Subcutaneous abdominal adipose tissue (tissue), 5 donors: Measurements from ENCODE around the gene CD300LF.

Experiments used
- H3K27ac ChIP-seq: one replicate; pipeline ENCODE4 v1.7.0; 2013; ENCODE audit warnings: low read depth, mild to moderate bottlenecking, inconsistent platforms, low read length, moderate library complexity
- H3K27me3 ChIP-seq, 5 donors: one replicate each; pipeline ENCODE4 v1.7.0; 2013; ENCODE audit warnings: low read length in 5 of 5, inconsistent platforms in 1 of 5; ENCODE audit not compliant: control insufficient read depth in 5 of 5, insufficient read depth in 4 of 5
- H3K36me3 ChIP-seq, 5 donors: one replicate each; pipeline ENCODE4 v1.7.0; 2013; ENCODE audit warnings: low read length in 5 of 5; ENCODE audit not compliant: control insufficient read depth in 5 of 5, insufficient read depth in 5 of 5
- H3K4me1 ChIP-seq, 5 donors: one replicate each; pipeline ENCODE4 v1.7.0; 2013; ENCODE audit warnings: low read length in 5 of 5, mild to moderate bottlenecking in 3 of 5, moderate library complexity in 1 of 5; ENCODE audit not compliant: control insufficient read depth in 5 of 5, insufficient read depth in 5 of 5
- H3K4me3 ChIP-seq, 5 donors: one replicate each; pipeline ENCODE4 v1.7.0; 2013; ENCODE audit warnings: low read length in 5 of 5, low read depth in 1 of 5
- H3K9ac ChIP-seq, 5 donors: one replicate each; pipeline ENCODE4 v1.7.0; 2013; ENCODE audit warnings: low read length in 5 of 5, mild to moderate bottlenecking in 4 of 5, moderate library complexity in 3 of 5
- H3K9me3 ChIP-seq, 5 donors: one replicate each; pipeline ENCODE4 v1.7.0; 2013; ENCODE audit warnings: low read length in 5 of 5; ENCODE audit not compliant: control insufficient read depth in 5 of 5
- donor health status: healthy.
- donor health status: healthy.
- donor health status: healthy.
- donor health status: healthy.
- donor health status: healthy.

Gene CD300LF

DNA sequence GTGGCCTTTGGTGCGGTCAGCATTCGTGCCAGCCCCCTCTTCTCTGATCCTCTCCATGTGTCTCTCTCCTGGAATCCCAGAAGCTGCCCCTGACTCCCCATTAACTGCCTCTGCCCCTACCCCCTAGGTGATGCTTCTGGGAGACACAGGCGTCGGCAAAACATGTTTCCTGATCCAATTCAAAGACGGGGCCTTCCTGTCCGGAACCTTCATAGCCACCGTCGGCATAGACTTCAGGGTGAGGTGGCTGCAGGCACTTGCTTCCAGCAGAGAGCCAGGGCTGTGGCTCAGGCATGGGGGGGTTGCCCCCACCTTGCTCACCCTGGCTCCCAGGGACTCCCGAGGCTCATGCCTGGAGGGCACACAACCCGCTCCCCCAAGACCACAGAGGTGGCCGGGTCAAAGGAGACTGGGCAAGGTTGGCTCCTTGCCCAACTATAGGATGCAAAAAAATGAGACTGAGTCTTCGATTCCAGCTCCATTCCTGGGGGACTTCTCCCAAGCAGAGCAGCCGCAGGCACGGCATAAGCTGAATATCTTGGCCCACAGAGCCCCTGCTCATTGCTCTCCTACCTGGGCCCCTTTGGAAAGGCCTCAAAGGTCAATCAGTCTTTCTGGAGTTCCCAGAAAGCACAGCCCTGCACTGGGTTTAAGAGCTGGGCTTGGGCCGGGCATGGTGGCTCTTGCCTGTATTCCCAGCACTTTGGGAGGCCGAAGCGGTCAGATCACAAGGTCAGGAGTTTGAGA lies 28.1 kb upstream of the CD300LF start:
- H3K27ac ChIP-seq = no peak overlapping the region

GRCh38 chr17:74740173-74740572 lies 27.4 kb upstream of the CD300LF start:
- H3K36me3 ChIP-seq = no peaks in the 10 kb centered on the region
- H3K27me3 ChIP-seq = peaks cover 28 to 42% (median 33%) of the 10 kb centered on the region in 5 donors
- H3K27ac ChIP-seq = no peak overlapping the region
- H3K9me3 ChIP-seq = no peaks in the 10 kb centered on the region
- H3K9ac ChIP-seq = no peak overlapping the region
- peaks cover 3 to 49% (median 39%) of the 10 kb centered on the region in 5 donors for H3K4me1 ChIP-seq
- no peak overlapping the region for H3K4me3 ChIP-seq

More for the DNA sequence above, 28.1 kb upstream of the CD300LF start:
- Histone ChIP-seq H3K4me3 (no peak overlapping the region), H3K27me3 (peaks cover 28 to 42% (median 33%) of the 10 kb centered on the region in 5 donors), H3K4me1 (peaks cover 3 to 54% (median 41%) of the 10 kb centered on the region in 5 donors), H3K36me3 (no peaks in the 10 kb centered on the region), H3K9ac (no peak overlapping the region), H3K9me3 (no peaks in the 10 kb centered on the region)

DNA sequence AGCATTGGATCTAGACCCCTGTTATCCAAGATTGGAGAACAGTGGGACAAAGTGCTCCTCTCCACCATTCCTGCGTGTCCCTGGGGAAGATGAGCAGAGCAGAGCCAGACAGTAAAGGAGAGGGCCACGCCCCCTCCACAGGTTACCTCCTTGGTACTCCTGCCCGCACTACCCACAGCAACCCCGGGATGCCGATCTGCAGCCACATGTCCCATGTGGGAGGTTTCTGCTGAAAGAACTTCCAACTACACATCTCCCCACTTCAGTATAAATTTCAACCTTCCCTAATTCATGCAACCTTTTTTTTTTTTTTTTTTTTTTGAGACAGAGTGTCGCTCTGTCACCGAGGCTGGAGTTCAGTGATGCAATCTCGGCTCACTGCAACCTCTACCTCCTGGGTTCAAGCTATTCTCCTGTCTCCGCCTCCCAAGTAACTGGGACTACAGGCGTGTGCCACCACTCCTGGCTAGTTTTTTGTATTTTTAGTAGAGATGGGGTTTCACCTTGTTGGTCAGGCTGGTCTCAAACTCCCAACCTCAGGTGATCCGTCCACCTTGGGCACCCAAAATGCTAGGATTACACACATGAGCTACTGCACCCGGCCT lies 26.6 kb upstream of the CD300LF start:
- H3K27ac ChIP-seq = no peak overlapping the region
- H3K27me3 ChIP-seq = peaks cover 28 to 42% (median 33%) of the 10 kb centered on the region in 5 donors
- no peaks in the 10 kb centered on the region for H3K9me3 ChIP-seq
- H3K4me1 ChIP-seq = peaks cover 3 to 41% (median 31%) of the 10 kb centered on the region in 5 donors
- H3K4me3 ChIP-seq = no peak overlapping the region
- H3K36me3 ChIP-seq = no peaks in the 10 kb centered on the region
- no peak overlapping the region for H3K9ac ChIP-seq

DNA sequence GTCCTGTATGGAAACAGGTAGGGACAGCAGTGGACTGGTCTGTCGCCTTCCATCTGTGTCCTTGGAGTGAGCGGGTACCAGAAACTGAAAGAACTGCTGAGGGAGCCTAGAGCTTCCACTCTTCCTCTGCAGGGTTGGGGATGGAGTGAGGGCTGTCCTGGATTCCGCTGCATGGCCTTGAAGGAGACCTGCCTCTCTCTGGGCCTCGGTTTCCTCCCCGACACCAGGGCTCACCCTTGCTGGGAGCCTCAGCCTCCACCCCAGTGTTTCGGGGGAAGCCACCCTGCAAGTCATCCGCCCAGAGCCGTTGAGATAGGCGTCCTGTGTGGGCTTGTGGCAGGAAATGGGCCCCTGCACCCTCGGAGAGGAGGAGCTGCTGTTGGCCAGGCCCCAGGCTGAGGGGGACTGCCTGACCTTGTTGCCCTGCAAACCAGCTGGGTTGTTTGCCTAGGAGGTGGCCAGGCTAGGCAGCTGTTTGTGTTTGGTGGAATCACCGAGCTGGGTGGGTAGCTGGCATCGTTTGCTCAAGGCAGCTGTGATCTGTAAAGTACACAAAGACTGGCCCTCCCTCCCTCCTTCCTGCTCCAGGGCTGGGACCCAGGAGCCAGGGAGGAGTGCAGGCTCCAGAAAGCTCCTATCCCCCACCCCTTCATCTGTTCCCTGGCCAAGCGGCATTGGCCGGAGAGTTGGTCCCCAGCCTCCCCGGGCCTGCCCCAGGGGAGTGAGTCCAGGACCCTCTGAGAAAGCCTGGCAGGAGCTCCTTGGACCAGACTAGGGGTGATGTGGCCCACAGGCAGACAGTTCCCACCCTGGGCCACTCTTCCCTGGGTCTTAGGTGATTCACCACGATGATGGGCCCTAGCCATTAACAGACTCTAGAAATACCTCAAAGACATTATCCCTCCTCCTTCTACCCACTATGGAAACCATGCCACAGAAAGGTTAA lies 25.6 kb upstream of the CD300LF start:
- Histone ChIP-seq H3K4me3 (peak overlapping the region in 3 of 5 donors; percentile 16 to 59 (median 42)), H3K27me3 (peaks cover 28 to 49% (median 37%) of the 10 kb centered on the region in 5 donors), H3K27ac (no peak overlapping the region), H3K9ac (peak overlapping the region in 1 of 5 donors; percentile 30), H3K36me3 (no peaks in the 10 kb centered on the region), H3K9me3 (no peaks in the 10 kb centered on the region), H3K4me1 (peaks cover 3 to 36% (median 31%) of the 10 kb centered on the region in 5 donors)

- Histone ChIP-seq H3K27me3 (peaks cover 33 to 56% (median 45%) of the 10 kb centered on the region in 5 donors), H3K27ac (no peak overlapping the region), H3K9me3 (no peaks in the 10 kb centered on the region), H3K4me3 (peak overlapping the region in 4 of 5 donors; percentile 22 to 59 (median 37)), H3K36me3 (no peaks in the 10 kb centered on the region), H3K9ac (no peak overlapping the region), H3K4me1 (peaks cover 3 to 33% (median 31%) of the 10 kb centered on the region in 5 donors)
These were observed 24.8 kb upstream of the CD300LF start for GRCh38 chr17:74737299-74738050.

DNA sequence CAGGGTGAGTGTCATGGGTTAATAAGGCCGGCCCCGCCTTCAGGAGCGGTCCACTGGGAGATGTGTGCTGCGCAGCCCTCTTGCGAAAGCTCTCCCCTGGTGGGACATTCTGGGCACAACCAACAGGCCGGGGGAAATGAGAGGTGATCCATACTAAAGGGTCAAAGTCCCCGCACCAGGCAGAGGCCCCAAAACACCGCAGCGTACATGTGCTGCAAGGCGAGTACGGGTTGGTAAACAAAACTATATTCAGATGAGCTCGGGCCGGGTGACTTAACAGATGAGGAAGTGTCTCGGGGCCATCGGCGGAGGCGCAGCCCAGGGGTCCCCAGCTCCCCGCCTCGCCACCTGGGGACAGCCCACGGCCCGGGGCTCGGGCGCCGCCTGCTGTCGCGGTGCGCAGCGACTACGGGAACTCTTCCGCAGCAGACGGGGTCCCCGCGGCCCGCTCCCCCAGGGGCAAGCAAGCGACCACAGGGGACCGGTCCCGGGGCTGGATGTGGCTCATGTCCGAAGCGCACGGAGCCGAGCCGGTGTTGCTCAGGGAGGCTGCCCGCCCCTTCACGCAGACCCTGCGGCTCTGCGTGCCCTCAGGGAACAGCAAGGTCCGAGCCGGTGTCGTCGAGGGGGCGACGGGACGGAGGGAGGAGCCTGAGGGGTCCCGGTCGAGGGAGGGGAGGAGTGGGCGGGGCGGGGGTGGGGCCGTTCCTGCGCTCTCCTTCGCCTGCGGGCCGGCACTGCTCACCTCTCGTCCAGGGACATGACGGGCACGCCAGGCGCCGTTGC lies 24.0 kb upstream of the CD300LF start, which contains the start of gene RAB37:
Gene RAB37 (plus strand): TSS at position 744 of the 786 bp plus-strand sequence. CDS start 17 bp downstream, at position 761.
- Histone ChIP-seq H3K9me3 (no peaks in the 10 kb centered on the region), H3K27ac (no peak within 1 kb of the TSS), H3K9ac (peak within 1 kb of the TSS in 1 of 5 donors; percentile 19), H3K4me3 (peak within 1 kb of the TSS; percentile 36 to 62 (median 43)), H3K4me1 (peaks cover 0 to 26% (median 25%) of the 10 kb centered on the region in 5 donors), H3K27me3 (peaks cover 31 to 57% (median 44%) of the 10 kb centered on the region in 5 donors), H3K36me3 (no peaks in the 10 kb centered on the region)

- H3K9me3 ChIP-seq = no peaks in the 10 kb centered on the region
- H3K27ac ChIP-seq = no peak overlapping the region
- no peak overlapping the region for H3K9ac ChIP-seq
- no peak overlapping the region for H3K4me3 ChIP-seq
- peaks cover 28 to 60% (median 40%) of the 10 kb centered on the region in 5 donors for H3K27me3 ChIP-seq
- H3K36me3 ChIP-seq = no peaks in the 10 kb centered on the region
- peaks cover 0 to 33% (median 24%) of the 10 kb centered on the region in 5 donors for H3K4me1 ChIP-seq
These were observed 21.5 kb upstream of the CD300LF start for GRCh38 chr17:74734256-74734655.

GRCh38 chr17:74733365-74734122 lies 20.8 kb upstream of the CD300LF start:
- Histone ChIP-seq H3K4me1 (peaks cover 0 to 33% (median 24%) of the 10 kb centered on the region in 5 donors), H3K4me3 (no peak overlapping the region), H3K36me3 (no peaks in the 10 kb centered on the region), H3K9me3 (no peaks in the 10 kb centered on the region), H3K27ac (no peak overlapping the region), H3K27me3 (peaks cover 22 to 54% (median 34%) of the 10 kb centered on the region in 5 donors), H3K9ac (no peak overlapping the region)
